ENCODE measurements around the gene TBATA.

TBATA gene

GRCh38 chr10:70785190-70785589 is at the start of gene TBATA:
TBATA (minus strand) TSS chr10:70785377; CDS start chr10:70783379, 1,998 bp downstream.
- no peak for FAIRE-seq

GRCh38 chr10:70834441-70835151 is 49.4 kb upstream of the TBATA start:
- FAIRE-seq (no peak), DNase-seq (ENCODE audit: insufficient read length, low spot score) (no peak)

More at GRCh38 chr10:70785190-70785589, at the start of gene TBATA:
- no peak for DNase-seq (ENCODE audit: insufficient read length, low spot score)

DNA sequence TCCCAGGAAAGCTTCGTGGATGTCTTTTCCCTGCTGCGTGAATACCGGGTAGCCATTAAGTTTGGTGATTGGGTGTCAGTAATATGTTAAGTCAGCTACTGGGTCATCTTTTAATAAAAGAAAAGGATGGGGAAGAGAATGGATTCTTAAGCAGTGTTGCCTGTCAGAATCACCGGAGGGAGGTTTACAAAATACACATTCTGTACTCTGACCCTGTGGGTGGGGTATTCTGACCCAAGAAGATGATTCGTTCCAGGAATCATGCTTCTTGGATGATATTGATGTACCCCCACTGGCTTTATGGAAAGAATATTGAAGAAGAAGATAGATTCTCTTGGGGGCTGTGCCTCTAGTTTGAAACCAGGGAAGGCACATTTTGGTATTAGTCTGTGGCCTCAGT is 48.8 kb upstream of the TBATA start:
- DNase-seq (ENCODE audit: insufficient read length, low spot score): no peak
- no peak for FAIRE-seq

- DNase-seq (ENCODE audit: insufficient read length, low spot score): no peak
- no peak for FAIRE-seq
Observed at GRCh38 chr10:70833601-70834000, 48.4 kb upstream of the TBATA start.

GRCh38 chr10:70832852-70833528 is 47.8 kb upstream of the TBATA start:
- no peak for FAIRE-seq
- DNase-seq (ENCODE audit: insufficient read length, low spot score): peak; percentile 47

- DNase-seq (ENCODE audit: insufficient read length, low spot score) (no peak), FAIRE-seq (no peak)
Observed at GRCh38 chr10:70832221-70832620, 47.0 kb upstream of the TBATA start.

- DNase-seq (ENCODE audit: insufficient read length, low spot score): no peak
- FAIRE-seq: no peak
Observed at GRCh38 chr10:70830164-70830563, 45.0 kb upstream of the TBATA start.

- DNase-seq (ENCODE audit: insufficient read length, low spot score) (no peak), FAIRE-seq (no peak)
Observed at GRCh38 chr10:70829543-70829942, 44.4 kb upstream of the TBATA start.

DNA sequence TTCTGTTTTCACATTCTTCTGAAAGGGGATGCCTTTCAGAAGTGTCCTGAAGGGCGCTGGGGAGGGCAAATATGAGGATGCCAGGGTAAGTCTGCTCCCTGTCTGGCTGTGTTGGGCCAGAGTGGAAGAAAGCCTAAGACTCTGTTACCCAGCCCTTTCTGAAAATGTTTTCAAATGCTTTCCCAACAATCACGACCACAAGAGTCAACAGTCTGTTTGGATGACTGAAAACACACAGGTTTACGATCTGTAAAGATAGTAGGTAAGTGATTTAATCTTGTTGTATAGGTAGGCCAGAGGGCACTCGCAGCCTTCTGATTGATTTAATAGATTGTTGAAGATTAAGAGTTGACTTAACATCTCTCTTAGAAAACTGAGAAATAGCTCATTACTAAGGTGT is 43.7 kb upstream of the TBATA start:
- DNase-seq (ENCODE audit: insufficient read length, low spot score): no peak
- no peak for FAIRE-seq

GRCh38 chr10:70827086-70827757 is 42.0 kb upstream of the TBATA start:
- FAIRE-seq (no peak), DNase-seq (ENCODE audit: insufficient read length, low spot score) (no peak)

DNA sequence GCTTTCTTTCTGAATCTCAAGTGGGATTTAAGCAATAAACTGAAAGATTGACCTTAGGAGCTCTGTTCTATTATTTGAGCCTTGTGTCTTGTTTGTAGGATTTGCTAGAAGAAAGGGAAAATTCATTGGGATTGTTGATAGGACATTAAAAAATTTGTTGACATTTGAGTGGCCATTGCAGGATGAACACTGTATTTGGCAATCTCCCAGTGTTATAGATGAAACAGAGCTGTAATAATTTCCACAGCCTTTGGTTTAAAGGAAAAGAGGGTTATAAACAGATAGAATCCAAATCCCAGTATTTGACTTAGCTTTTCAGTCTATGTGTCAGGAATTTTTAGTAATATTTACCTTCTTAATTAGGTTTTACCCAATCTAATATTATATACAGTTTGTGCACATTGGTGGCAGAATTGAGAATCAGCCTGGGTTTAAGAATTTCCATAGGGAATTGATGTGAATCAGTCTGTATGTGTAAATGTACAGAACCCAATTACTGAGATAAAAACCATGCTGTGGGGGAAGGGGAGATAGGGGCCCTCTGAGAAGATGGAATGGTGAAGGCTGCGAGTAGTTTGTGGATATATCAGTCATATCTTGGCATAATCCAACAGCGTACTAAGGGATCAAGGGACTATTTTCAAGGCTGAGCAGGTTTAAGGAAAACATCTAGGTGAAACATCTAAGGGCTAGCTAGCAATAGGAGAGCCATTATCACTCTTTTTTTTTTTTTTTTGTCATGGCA is 37.1 kb upstream of the TBATA start:
- FAIRE-seq: no peak

GRCh38 chr10:70820976-70821750 is 36.0 kb upstream of the TBATA start:
- DNase-seq (ENCODE audit: insufficient read length, low spot score) (no peak), FAIRE-seq (no peak)

More for the DNA sequence above, 37.1 kb upstream of the TBATA start:
- DNase-seq (ENCODE audit: insufficient read length, low spot score): no peak

DNA sequence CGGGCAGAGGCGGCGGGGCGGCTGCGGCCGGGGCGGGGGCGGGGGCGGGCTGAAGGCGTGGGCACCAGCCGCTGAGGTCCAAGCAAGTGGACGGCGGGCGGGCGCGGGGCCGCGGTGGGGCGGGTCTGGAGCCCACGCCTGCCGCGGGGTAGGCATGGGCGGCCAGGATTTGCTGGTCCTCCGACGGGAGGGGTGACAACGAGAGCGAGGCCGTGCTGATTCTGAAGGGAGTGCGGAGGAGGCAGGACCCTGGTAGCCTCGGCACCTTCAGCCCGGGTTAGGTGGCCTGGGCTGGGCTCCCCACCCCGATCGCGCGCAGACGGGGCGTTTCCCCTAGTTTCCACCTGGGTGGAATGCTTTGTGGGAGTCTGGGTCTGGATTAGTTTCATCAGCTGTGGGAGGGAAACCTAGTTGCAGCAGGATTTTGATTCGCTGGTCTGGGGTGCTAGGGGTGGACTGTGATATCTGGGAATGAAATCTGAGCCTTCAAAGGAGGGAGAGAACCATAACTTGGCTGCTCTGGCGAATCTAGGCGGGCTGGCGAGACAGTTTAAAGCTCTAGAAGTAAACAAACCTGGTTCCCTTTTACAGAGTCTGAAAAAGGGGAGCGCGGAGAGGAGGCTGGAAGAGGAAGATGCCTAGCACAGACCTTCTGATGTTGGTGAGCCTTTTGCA is 31.2 kb upstream of the TBATA start:
- DNase-seq (ENCODE audit: insufficient read length, low spot score) (peak; percentile 93), FAIRE-seq (peak; percentile 94)

DNA sequence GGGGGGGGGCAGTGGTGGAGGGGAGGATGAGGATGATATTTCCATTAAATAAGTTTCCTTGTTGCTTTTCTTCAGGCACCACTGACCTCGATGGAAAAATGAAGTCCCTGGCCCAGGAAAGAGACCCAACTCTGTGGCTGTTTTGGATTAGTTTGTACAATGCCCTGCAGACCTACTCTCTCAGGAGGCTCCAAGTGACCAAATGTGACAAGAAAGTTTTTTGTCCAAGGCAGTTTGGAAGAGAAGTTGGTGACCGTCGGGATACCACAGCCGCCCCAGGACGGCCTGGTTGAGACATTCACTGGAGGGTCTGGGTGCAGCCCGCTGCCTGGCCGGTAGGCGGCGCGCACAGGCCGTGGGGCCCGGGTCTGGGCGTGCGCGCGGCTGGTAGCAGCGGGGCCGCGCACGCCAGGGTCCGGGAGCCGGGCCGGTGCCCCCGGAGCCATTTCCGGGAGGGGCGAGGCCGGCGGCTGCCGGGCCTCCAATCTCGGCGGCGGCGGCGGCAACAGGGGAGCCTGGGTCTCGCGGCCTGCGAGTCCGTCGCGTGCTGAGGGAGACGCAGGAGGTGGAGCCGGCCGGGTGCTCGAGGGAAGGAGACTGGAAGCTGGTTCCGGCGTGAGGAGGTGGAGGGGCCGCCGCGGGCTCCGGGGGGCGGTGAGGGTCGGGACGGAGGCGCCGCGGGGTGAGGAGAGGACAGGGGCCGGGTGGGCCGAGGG is 30.5 kb upstream of the TBATA start, which contains the start of gene SGPL1:
Gene SGPL1 (plus strand): TSS at position 445 of the 716 bp plus-strand sequence. CDS start 906 bp downstream, outside the sequence.
- FAIRE-seq (peak; percentile 72), DNase-seq (ENCODE audit: insufficient read length, low spot score) (peak; percentile 93)

DNA sequence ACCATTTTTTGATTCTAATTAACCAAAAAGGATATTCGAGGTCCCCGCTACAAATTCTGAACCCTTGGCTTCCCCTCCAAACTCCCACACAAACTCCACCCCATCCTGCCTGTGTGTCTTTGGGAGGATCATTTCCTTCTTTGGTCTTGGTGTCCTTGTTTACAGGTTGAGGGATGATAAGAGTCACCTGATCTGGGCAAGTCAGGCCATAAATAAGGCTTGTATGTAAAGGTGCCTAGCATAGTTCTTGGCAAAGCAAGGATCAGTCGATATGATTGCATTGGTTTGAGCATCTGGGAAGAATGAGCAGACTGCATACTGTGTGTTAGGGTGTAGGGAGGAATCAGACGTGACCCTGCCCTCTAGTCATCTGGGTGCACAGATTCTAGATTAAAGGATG is 28.9 kb upstream of the TBATA start:
- FAIRE-seq (no peak), DNase-seq (ENCODE audit: insufficient read length, low spot score) (no peak)

- DNase-seq (ENCODE audit: insufficient read length, low spot score): no peak
- no peak for FAIRE-seq
Observed at GRCh38 chr10:70812814-70813213, 27.6 kb upstream of the TBATA start.

DNA sequence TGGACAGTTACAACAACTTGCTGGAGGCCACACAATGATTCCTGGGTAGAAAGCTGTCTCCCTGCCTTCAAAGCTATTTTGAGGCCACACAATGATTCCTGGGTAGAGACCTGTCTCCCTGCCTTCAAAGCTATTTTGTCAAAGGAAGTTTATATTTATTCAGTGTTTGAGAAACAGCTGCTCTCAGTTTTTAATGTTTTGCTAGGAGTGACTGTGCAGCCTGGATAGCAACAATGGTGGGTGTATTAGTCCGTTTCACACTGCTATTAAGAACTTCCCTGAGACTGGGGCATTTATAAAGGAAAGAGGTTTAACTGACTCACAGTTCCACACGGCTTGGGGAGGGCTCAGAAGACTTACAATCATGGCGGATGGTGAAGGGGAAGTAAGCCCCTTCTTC is 26.7 kb upstream of the TBATA start:
- no peak for FAIRE-seq
- no peak for DNase-seq (ENCODE audit: insufficient read length, low spot score)

DNA sequence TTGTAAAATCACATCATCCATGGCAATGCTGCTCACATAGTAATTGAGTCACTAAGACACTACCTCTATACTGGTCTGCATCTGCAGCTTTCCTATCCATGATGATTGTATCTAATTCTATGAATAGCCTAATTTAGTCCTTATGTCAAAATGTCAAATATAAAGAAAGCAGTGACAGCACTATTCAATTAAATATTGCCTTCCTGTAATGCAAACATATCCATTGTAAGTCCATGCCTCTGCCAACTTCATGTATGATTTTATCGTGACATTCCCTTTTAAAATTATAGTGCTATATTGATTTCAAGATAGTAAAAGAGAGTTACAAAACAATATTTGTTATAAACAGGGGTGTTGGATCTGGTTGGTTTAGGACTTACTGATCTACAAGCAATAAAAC is 25.8 kb upstream of the TBATA start:
- FAIRE-seq (no peak), DNase-seq (ENCODE audit: insufficient read length, low spot score) (no peak)

GRCh38 chr10:70809726-70810125 is 24.5 kb upstream of the TBATA start:
- DNase-seq (ENCODE audit: insufficient read length, low spot score): no peak
- FAIRE-seq: no peak

Data from HTR-8/SVneo (cell line).